Measurements from ENCODE around the gene BBX. TPM values are rescaled to one million over a fixed set of nuclear protein-coding genes. Genes with fewer than 3 reads are reported as not detected.

Gene BBX
- total and polyA plus RNA-seq, 2 experiments from 2014 or later: 52.4 to 60.8 TPM

- H3K36me3 ChIP-seq (ENCODE audit: low read depth): no peaks in the 10 kb centered on the region
- H3K27ac ChIP-seq: no peak overlapping the region
- no peak for DNase-seq
- H3K4me1 ChIP-seq (ENCODE audit: insufficient read depth): no peaks in the 10 kb centered on the region
- WGBS, 2 experiments (ENCODE audit: low coverage in 1 of 2, low lambda C conversion rate in 2 of 2, missing lambda C conversion rate in 2 of 2): 35 to 44% methylated on average over 2 of the region's 2 CpGs
- no peaks in the 10 kb centered on the region for H3K9me3 ChIP-seq (ENCODE audit: low read depth)
- no peaks in the 10 kb centered on the region for H3K27me3 ChIP-seq (replicated peaks; ENCODE audit: insufficient read depth)
- H3K79me2 ChIP-seq (ENCODE audit: insufficient read depth): no peaks in the 10 kb centered on the region
- TF ChIP-seq EZH2 (IDR thresholded peaks at IDR 0.05; ENCODE audit: insufficient read depth, poor library complexity, severe bottlenecking): no peak
- TF ChIP-seq EZH2phosphoT487 (IDR thresholded peaks at IDR 0.05; ENCODE audit: insufficient read depth, low read depth): no peak
- in situ Hi-C loops (cut with MboI): no loop called here
- H3K4me2 ChIP-seq (ENCODE audit: unreplicated experiment): no peak overlapping the region
- H4K20me1 ChIP-seq (ENCODE audit: insufficient read depth): no peaks in the 10 kb centered on the region
- H3F3A ChIP-seq (ENCODE audit: insufficient read depth): no peaks in the 10 kb centered on the region; the same call in 1 of the 2 replicates
- H2AFZ ChIP-seq: no peak overlapping the region
- no peak overlapping the region for H3K9ac ChIP-seq
- H3K4me3 ChIP-seq: no peak overlapping the region
- H3K9me2 ChIP-seq (ENCODE audit: insufficient read depth): no peaks in the 10 kb centered on the region
These were observed 234.4 kb downstream of the BBX start for GRCh38 chr3:107757140-107757539.

- no peak for DNase-seq
- Histone ChIP-seq H3K79me2 (ENCODE audit: insufficient read depth) (no peaks in the 10 kb centered on the region), H3K9ac (no peak overlapping the region), H3K27ac (no peak overlapping the region), H3K27me3 (replicated peaks; ENCODE audit: insufficient read depth) (no peaks in the 10 kb centered on the region), H3K4me1 (ENCODE audit: insufficient read depth) (no peaks in the 10 kb centered on the region), H3K36me3 (ENCODE audit: low read depth) (no peaks in the 10 kb centered on the region), H3K4me2 (ENCODE audit: unreplicated experiment) (no peak overlapping the region), H4K20me1 (ENCODE audit: insufficient read depth) (no peaks in the 10 kb centered on the region), H2AFZ (no peak overlapping the region), H3F3A (ENCODE audit: insufficient read depth) (no peaks in the 10 kb centered on the region), H3K9me3 (ENCODE audit: low read depth) (no peaks in the 10 kb centered on the region), H3K9me2 (ENCODE audit: insufficient read depth) (no peaks in the 10 kb centered on the region), H3K4me3 (no peak overlapping the region)
- TF ChIP-seq EZH2 (IDR thresholded peaks at IDR 0.05; ENCODE audit: insufficient read depth, poor library complexity, severe bottlenecking) (no peak), EZH2phosphoT487 (IDR thresholded peaks at IDR 0.05; ENCODE audit: insufficient read depth, low read depth) (no peak)
- in situ Hi-C loops (cut with MboI): no loop called here
These were observed 237.4 kb downstream of the BBX start for GRCh38 chr3:107760144-107760543.

GRCh38 chr3:107761391-107761790, 238.6 kb downstream of the BBX start:
- in situ Hi-C loops (cut with MboI): no loop called here
- TF ChIP-seq EZH2phosphoT487 (IDR thresholded peaks at IDR 0.05; ENCODE audit: insufficient read depth, low read depth) (no peak), EZH2 (IDR thresholded peaks at IDR 0.05; ENCODE audit: insufficient read depth, poor library complexity, severe bottlenecking) (no peak)
- Histone ChIP-seq H3K27ac (no peak overlapping the region), H3K27me3 (replicated peaks; ENCODE audit: insufficient read depth) (no peaks in the 10 kb centered on the region), H3K9ac (no peak overlapping the region), H3K9me2 (ENCODE audit: insufficient read depth) (no peaks in the 10 kb centered on the region), H4K20me1 (ENCODE audit: insufficient read depth) (no peaks in the 10 kb centered on the region), H3F3A (ENCODE audit: insufficient read depth) (no peaks in the 10 kb centered on the region), H3K4me3 (no peak overlapping the region), H3K79me2 (ENCODE audit: insufficient read depth) (no peaks in the 10 kb centered on the region), H3K4me2 (ENCODE audit: unreplicated experiment) (no peak overlapping the region), H2AFZ (no peak overlapping the region), H3K36me3 (ENCODE audit: low read depth) (no peaks in the 10 kb centered on the region), H3K4me1 (ENCODE audit: insufficient read depth) (no peaks in the 10 kb centered on the region), H3K9me3 (ENCODE audit: low read depth) (no peaks in the 10 kb centered on the region)
- DNase-seq: no peak
- 90 to 100% methylated on average over 2 of the region's 2 CpGs for WGBS, 2 experiments (ENCODE audit: low coverage in 1 of 2, low lambda C conversion rate in 2 of 2, missing lambda C conversion rate in 2 of 2)

GRCh38 chr3:107765524-107765923, 242.8 kb downstream of the BBX start:
- no peak overlapping the region for H3K9ac ChIP-seq
- H3K9me3 ChIP-seq (ENCODE audit: low read depth): no peaks in the 10 kb centered on the region
- H3F3A ChIP-seq (ENCODE audit: insufficient read depth): no peaks in the 10 kb centered on the region
- no peak for DNase-seq
- no peak overlapping the region for H2AFZ ChIP-seq
- in situ Hi-C loops (cut with MboI): no loop called here
- no peaks in the 10 kb centered on the region for H3K36me3 ChIP-seq (ENCODE audit: low read depth)
- no peaks in the 10 kb centered on the region for H4K20me1 ChIP-seq (ENCODE audit: insufficient read depth)
- H3K79me2 ChIP-seq (ENCODE audit: insufficient read depth): no peaks in the 10 kb centered on the region
- TF ChIP-seq EZH2phosphoT487 (IDR thresholded peaks at IDR 0.05; ENCODE audit: insufficient read depth, low read depth) (no peak), EZH2 (IDR thresholded peaks at IDR 0.05; ENCODE audit: insufficient read depth, poor library complexity, severe bottlenecking) (no peak)
- no peaks in the 10 kb centered on the region for H3K9me2 ChIP-seq (ENCODE audit: insufficient read depth)
- H3K4me1 ChIP-seq (ENCODE audit: insufficient read depth): no peaks in the 10 kb centered on the region
- 97 to 99% methylated on average over 6 of the region's 6 CpGs for WGBS, 2 experiments (ENCODE audit: low coverage in 1 of 2, low lambda C conversion rate in 2 of 2, missing lambda C conversion rate in 2 of 2)
- no peaks in the 10 kb centered on the region for H3K27me3 ChIP-seq (replicated peaks; ENCODE audit: insufficient read depth)
- H3K4me3 ChIP-seq: no peak overlapping the region
- no peak overlapping the region for H3K4me2 ChIP-seq (ENCODE audit: unreplicated experiment)
- H3K27ac ChIP-seq: no peak overlapping the region

Measured in GM23248 (cell line).